GM18520 (cell line): ENCODE results near the gene TXNDC12.
"Not testable (repeated sequence)": the region's sequence is repeated elsewhere in the genome, so short reads cannot be mapped to it uniquely, and the experiment has no call there.

Experiments
- ATAC-seq: cut with Tn5 transposase; IDR thresholded peaks from one replicate; pipeline ENCODE4 v1.9.1; 2021; ENCODE audit not compliant: unreplicated experiment

TXNDC12 gene

DNA sequence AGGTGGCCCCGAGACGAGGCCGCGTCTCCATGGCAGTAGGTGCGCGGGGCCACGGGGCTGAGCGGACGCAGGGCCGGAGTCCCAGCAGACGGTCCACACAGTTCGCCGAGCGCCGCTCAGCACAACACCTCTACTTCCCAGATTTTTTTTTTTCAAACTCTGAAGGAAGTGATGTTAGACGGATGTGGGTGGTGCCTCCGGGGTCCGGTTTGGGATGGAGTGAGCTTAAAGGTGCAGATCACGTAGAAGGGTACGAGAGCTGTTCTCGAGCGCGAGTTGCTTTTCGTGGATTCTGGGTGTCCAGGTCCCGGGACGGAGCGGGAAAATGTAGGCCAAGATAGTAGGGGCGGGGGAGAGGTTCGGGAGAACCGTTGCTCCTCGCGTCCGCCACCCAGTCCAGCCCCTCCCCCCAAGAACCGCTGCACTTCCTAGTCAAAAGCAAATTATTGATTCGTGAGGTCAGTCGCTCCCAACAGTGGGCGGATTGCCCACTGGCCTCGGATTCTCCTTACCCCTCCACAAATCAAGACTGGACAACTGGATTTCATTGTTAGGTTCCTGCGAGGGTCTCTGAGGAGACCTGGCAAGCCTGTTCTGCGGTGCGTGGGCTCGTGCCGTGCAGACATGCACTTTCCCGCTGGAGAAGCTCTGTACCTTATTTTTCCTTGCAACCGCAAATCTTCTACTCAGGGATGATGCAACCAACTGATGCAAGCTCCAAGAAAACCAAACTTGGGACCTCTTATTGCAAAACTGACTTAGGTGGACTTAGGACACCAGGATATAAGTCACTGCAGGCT, at the start of gene TXNDC12:
TSS of gene TXNDC12 (minus strand) at position 126 of the 800 bp plus-strand sequence. CDS start at position 31, 95 bp downstream.
- ATAC-seq: peak; percentile 36

DNA sequence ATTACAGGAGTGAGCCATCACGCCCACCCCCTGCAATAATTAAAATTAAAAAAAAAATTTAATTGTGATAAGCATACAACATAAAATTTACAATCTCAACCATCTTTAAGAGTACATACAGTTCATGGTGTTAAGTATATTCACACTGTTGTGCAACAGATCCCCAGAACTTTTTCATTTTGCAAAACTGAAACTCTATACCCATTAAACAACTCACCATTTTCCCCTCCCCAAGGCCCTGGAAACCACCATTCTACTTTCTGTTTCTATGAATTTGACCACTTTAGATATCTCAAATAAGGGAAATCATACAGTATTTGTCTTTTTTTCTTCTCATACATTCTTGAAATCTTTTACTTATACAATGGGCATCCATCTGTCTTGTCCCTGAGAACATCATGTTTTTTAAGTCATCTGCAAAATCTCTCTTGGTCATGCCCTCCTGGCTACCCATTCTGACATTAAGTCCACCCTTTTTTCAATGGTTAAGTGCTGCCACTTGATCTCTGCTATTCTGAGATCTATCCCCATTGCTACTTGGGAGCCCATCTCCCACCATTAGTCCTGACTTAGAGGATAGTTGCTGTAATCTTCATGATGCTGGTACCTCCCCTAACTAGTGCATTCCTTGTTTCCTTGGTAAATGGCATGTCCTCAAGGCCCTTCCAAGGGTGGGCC, 47.5 kb upstream of the TXNDC12 start:
- ATAC-seq: no peak

DNA sequence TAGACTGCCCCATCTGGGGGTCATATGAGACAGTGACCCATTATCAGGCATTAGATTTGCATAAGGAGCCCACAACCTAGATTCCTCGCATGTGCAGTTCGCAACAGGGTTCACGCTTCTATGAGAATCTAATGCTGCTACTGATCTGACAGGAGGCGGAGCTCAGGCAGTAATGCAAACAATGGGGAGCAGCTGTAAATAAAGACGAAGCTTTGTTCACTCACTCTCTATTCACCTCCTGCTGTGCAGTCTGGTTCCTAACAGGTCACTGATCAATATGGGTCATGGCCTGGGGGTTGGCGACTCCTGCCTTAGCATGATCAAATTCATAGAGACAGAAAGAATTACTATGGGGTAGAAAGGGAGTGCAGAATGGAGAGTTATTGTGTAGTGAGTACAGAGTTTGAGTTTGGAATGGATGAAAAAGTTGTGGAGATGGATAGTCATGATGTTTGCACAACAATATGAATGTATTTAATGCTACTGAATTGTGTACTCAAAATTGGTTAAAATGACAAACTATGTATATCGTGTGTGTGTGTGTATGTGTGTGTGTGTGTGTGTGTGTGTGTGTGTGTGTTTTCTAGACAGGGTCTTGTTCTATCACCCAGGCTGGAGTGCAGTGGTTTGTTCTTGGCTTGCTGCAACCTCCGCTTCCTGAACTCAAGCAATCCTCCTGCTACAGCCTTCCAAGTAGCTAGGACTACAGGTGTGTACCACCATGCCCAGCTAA, 43.3 kb upstream of the TXNDC12 start:
- ATAC-seq: no peak

DNA sequence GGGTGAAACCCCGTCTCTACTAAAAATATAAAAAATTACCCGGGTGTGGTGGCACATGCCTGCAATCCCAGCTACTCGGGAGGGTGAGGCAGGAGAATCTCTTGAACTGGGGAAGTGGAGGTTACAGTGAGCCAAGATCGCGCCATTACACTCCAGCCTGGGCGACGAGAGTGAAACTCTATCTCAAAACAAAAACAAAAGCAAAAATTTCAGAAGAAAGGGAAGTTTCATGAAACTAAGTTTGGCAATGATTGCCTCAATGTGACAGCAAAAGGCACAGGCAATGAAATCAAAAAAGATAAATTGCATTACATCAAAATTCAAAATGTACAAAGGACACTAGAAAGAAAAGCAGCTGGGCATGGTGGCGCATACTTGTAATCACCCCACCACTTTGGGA, 41.2 kb upstream of the TXNDC12 start:
- ATAC-seq: no peak

DNA sequence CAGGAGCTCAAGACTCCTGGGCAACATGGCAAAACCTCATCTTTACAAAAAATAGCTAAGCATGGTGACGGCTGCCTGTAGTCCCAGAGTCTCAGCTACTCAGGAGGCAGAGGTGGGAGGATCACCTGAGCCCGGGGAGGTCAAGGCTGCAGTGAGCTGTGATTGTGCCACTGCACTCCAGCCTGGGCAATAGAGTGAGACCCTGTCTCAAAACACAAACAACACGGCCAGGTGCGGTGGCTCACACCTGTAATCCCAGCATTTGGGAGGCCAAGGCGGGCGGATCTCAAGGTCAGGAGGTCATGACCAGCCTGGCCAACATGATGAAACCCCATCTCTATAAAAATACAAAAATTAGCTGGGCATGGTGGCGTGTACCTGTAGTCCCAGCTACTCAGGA, 39.3 kb upstream of the TXNDC12 start:
- ATAC-seq: not testable (repeated sequence)

DNA sequence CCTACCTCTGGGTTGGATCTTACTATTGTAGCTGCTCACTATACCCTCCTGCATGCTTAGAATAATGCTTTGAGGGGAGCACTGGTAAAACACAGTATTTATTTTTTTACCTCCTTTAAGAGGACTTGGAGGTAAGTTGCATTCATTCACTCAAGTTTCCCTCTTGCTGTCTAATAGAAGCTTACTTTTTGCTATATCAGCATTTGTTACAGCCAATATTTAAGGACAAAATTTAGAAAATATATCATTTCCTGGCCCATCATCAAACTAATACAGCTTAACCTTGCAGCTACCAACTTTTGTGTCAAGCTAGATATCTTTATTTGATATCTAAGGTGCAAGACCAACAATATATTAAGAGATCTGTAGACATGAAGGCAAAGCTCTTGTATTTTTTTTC, 32.9 kb upstream of the TXNDC12 start:
- not testable (repeated sequence) for ATAC-seq

DNA sequence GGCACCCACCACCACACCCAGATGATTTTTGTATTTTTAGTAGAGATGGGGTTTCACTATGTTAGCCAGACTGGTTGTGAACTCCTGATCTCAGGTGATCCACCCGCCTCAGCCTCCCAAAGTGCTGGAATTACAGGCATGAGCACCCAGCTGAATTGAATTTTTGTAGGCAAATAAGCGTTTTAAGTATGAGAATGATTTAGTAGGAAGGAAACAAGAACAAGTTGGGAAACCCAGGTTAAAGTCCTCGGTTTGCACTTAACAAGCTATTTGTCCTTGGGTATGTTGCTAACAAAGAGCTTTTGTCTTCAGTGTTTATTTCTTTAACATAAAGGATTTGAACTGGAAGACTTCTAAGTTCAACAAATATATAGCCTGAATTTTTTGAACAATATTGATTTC, 25.0 kb upstream of the TXNDC12 start:
- ATAC-seq: no peak

DNA sequence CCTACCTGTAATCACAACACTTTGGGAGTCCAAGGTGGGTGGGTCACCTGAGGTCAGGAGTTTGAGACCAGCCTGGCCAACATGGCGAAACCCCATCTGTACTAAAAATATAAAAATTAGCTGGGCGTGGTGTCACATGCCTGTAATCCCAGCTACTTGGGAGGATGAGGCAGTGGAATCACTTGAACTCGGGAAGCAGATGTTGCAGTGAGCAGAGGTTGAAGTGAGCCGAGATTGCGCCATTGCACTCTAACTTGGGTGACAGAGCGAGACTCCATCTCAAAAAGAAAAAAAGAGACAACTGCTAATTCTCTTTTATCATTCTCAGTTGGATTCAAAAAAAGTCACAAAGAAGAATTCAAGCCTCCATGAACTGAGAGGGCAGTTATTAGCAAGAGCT, 22.3 kb upstream of the TXNDC12 start:
- not testable (repeated sequence) for ATAC-seq

DNA sequence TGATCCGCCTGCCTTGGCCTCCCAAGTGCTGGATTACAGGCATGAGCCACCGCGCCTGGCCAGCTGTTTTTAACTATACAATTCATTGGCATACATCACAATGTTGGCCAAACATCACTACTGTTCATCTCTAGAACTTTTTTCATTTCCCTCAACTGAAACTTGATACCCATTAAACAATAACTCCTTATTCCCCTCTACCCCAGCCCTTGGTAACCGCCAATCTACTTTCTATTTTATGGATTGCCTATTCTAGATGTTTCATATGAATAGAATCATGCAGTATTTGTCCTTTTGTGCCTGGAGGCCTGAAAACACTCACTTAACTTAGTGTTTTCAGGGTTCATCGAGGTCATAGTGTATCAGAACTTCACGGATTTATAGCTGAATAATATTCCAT, 17.3 kb upstream of the TXNDC12 start:
- ATAC-seq: no peak

DNA sequence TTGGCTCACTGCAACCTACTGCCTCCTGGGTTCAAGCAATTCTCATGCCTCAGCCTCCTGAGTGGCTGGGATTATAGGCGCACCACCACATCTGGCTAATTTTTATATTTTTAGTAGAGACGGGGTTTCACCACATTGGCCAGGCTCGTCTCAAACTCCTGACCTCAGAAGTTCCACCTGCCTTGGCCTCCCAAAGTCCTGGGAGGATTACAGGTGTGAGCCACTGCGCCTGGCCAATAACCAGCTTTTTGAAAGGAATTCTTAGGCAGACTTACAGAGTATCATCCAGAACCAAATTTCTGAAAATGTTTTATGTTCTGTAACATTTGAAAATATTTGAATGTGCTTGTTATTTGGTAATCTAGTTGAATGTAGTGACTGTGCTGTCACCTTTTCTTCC, 15.7 kb upstream of the TXNDC12 start:
- no peak for ATAC-seq

DNA sequence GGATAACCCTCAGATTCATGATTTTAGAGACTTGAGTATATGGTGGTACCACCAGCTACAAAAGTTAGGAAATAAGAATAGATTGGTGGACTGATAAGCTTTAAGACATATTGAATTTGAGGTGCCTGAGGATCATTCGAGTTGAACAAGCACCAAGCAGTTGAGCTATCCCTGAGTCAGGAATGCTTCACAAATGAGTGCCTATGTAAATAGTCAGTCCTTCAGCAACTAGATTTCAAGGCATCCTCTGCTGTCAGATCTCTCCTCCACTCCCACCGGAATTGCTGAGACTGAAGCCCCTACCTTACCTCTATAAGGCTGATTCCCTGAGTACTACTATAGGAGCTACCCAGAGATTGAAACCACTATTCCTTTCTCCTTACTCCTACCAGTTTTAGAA, 8.2 kb upstream of the TXNDC12 start:
- ATAC-seq: no peak

DNA sequence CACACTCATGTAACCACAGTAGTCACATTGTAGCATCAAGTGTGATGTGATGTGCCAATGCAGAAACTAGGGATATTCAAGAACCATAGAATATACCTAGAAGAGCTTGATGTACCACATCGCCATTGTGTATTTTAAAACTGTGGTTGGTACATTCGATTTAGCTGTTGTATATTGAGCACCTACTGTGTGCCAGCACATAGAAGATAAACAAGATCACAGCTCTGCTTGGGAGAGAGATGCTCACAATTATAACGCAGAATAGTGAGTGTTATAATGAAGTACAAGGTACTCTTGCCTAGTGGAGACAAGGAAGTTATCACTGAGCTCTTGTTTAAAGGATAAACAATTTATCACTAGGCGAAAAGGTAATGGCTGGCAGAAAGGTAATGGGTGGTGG, 5.8 kb upstream of the TXNDC12 start:
- no peak for ATAC-seq

DNA sequence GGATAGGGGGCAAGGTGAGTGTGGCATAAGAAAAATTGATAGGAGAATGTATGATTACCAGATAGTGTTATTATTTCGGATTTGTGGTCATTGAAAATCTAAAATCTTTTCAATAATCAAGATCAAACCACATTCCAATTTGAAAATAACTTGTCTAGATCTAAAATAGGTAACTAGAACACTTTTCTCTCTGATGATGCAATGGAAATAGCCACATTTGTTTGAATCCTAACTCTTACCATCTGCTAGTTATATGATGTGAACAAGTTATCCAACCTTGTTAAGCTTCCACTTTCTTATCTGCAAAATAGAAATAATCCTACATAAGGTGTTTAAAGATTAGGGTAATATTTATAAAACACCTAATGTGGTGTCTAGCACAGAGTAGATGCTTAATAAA, 4.9 kb upstream of the TXNDC12 start:
- ATAC-seq: no peak

DNA sequence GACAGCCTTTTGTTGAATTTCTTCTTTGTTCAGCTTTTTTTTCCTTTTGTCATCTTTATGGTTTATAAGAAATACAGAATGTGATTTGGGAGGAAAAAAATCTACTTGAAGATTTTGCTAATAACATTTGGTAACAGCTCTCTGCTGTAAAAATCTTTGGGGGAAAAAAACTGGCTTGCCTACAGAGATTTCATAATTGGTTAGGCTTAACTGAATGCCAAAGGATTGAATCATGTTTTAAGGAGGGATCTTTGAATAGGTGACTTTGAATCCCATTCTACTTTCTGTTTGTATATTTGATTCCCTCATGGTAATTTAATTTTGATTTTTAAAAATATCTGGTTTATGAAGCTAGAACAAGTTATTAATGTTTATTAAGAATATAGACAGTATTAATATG, 4.3 kb upstream of the TXNDC12 start:
- ATAC-seq: no peak

DNA sequence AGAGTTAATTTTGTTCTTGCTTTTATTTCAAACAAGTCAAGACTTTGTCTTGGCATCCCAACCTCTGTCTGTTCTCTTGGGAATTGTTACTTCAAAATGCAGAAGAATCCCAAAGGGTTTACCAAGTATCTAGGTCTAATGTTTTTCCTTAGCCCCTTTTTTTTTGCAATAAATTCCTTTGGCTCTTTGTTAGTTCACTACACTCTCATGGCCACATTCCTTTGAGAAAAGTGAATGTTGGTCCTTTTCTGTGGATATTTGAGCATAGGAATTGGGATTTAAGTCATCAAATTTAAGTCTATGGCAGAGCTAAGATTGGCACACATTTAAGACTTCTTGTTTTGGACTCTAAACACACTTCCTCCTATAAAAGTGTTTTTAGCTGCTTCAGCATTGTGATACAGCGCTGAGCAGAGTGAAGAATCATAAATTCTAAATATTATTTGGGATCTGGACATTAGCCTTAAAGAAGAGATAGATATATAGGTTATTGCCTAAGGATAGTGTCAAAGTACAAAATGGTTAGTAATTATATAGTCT, 3.0 kb upstream of the TXNDC12 start:
- no peak for ATAC-seq

DNA sequence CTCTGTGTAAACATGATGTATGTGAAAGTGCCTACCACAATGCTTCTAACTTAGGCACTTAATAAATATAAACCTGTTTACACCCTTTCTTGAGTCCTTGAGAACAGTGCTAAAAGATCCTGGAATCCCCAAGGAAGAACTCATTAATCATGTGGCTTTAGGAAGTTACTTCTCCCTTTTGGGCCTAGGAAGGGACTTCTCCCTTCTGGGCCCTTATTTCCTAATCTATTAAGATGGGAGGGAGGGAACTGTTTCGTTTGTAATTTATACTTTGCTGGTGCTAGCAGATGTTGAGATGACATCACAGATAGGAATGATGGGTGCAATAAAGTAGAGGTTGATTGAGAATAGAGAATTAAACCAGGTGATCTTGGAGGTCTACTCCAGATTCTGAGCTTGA, 2.3 kb upstream of the TXNDC12 start:
- ATAC-seq: no peak

DNA sequence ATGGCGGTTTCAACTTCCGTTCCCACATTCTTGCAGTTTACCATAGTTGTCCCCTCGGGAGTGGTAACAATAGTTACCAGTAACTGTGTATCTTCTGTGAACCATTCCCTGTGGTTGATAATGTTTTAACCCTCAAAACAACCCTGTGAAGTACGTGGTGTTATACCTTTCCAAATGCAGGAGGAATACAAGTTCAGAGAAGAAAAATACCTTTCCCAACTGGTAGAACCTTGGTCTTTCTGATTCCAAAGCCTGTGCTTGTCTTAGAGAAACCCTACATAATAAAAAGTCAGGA, 1.9 kb upstream of the TXNDC12 start:
- ATAC-seq: peak; percentile 28

DNA sequence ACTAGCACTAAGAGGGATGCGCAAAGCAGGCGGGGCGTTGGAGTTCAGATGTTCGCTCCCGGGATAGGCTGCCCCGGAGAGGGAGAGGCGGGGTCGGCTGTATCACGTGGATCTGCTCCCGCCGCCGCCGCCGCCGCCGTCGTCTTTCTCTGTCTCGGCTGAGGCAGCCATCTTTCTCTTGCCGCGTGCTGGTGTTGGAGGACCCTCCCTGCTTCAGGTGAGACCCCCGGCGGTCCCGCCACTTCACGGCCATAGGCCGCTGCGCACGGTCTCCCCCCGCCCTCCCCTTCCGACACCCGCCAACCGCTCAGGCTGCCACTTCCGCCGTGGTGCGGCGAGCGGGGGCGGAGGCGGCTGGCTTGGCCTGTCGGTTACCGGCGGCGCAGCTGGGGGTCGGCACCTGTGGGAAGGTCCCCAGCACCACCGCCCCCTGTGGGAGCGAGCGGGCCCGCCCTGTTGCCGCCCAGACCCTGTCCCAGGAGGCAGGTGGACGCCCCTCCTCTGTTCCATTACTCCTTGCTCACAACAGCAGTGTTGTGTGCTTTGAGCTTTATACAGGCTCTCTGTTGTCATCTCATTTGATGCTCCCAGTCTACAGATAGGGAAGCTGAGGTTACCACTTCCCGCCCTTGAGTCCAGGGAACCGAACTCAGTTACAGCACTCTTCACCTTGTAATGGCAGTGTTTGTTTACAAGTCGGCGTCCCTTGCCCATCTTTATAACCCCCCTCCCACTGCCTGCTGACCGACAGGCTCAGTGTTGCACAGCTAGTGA, 1.4 kb upstream of the TXNDC12 start, which contains the start of gene BTF3L4:
TSS of gene BTF3L4 (plus strand) at position 133 of the 774 bp plus-strand sequence. CDS start 3,553 bp downstream, outside the sequence.
- ATAC-seq: peak; percentile 57

DNA sequence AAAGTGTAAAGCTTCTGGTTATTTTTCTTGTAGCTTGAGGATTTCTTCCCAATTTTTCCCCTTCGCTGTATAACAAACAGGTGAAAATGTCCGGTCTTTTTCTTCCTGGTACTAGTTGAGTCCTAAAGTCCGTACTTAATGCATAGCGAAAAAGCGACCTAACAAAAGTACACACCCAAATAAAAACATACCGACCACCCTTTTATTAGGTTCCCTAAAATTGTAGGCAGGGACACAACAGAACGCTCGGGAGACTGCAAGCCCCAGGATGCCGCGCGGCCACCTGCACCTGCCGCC, 823 bp upstream of the TXNDC12 start:
- no peak for ATAC-seq

DNA sequence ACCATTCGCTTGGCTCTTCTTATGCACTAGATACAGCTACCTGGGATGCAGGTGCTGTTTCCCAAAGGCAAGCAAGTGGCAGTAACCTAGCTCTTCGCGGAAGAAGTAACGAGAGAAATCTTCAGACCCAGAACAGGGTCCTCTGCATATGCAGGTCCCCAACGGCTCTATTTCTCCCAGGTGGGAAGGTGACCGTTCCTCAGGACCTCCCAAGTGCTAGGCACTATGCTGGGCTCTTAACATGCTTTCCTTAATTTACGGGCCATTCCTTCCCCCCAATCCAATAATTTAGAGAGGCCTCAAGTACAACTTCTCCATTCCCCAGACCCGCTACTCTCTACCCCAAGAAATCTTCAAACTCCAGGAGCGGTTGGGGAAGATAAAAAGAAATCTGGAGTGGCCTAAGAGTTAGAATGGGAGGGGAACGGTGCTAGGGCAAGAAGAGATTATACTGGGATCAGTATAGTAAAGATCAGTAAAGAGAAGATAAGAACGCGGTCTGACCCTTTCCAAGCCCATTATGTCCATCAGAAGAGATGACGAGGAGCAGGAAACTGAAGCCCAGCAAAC, 410 bp downstream of the TXNDC12 start:
- ATAC-seq: no peak

DNA sequence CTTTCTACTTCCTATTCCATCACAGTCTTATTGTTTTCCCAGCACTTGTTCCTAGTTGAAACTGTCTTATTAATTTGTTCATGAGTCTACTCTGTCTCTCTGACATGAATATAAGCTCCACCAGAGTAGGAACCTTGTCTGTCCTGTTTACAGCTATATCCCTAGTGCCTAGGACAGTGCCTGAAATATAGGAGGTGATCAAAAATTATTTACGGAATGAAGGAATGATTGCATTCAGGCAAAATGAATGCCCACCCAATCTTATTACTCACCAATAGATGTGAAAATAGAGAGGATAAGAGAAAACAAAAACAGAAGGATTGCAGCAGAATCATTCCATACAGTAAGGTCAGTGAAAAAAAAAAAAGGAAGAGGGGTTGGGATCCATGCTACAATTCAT, 1.1 kb downstream of the TXNDC12 start:
- no peak for ATAC-seq
